Measurements from ENCODE around the gene AFP. TPM values are rescaled to one million over a fixed set of nuclear protein-coding genes. Genes with fewer than 3 reads are reported as not detected.

AFP gene
- total RNA-seq, 4 donors from 2014 or later: not detected

- Histone ChIP-seq H3K9me3 (no peaks in the 10 kb centered on the region), H3K27ac (no peak overlapping the region), H3K27me3 (no peaks in the 10 kb centered on the region), H3K4me3 (no peak overlapping the region), H3K4me1 (no peaks in the 10 kb centered on the region), H3K36me3 (no peaks in the 10 kb centered on the region)
- DNase-seq: no peak
- no peak for TF ChIP-seq CTCF (IDR thresholded peaks at IDR 0.05)
- TF ChIP-seq POLR2A (IDR thresholded peaks at IDR 0.05): no peak
Observed at GRCh38 chr4:73419106-73420038, 16.6 kb upstream of the AFP start.

DNA sequence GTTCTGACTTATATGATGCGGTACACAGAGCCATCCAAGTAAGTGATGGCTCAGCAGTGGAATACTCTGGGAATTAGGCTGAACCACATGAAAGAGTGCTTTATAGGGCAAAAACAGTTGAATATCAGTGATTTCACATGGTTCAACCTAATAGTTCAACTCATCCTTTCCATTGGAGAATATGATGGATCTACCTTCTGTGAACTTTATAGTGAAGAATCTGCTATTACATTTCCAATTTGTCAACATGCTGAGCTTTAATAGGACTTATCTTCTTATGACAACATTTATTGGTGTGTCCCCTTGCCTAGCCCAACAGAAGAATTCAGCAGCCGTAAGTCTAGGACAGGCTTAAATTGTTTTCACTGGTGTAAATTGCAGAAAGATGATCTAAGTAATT lies 15.4 kb upstream of the AFP start:
- no peaks in the 10 kb centered on the region for H3K36me3 ChIP-seq
- H3K4me3 ChIP-seq: no peak overlapping the region
- DNase-seq: no peak
- no peaks in the 10 kb centered on the region for H3K9me3 ChIP-seq
- no peak overlapping the region for H3K27ac ChIP-seq
- TF ChIP-seq CTCF (IDR thresholded peaks at IDR 0.05) (no peak), POLR2A (IDR thresholded peaks at IDR 0.05) (no peak)
- no peaks in the 10 kb centered on the region for H3K27me3 ChIP-seq
- no peaks in the 10 kb centered on the region for H3K4me1 ChIP-seq

DNA sequence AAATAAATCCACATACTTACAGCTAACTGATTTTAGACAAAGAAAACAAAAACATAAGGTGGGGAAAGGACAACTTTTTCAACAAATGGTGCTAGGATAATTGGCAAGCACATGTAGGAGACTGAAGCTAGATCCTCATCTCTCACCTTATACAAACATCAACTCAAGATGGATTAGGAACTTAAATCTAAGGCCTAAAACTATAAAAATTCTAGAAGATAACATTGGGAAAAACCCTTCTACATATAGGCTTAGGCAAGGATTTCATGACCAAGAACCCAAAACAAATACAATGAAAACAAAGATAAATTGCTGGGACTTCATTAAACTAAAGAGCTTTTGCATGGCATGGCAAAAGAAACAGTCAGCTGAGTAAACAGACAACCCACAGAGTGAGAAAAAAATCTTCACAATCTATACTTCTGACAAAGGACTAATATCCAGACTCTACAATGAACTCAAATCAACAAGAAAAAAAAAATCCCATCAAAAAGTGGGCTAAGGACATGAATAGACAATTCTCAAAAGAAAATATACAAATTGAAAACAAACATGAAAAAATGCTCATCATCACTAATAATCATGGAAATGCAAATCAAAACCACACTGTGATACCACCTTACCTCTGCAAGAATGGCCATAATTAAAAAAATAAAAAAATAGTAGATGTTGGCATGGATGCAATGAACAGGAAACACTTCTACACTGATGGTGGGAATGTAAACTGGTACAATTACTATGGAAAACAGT lies 14.1 kb upstream of the AFP start:
- H3K27me3 ChIP-seq: no peaks in the 10 kb centered on the region
- H3K4me1 ChIP-seq: no peaks in the 10 kb centered on the region
- H3K27ac ChIP-seq: no peak overlapping the region
- H3K9me3 ChIP-seq: no peaks in the 10 kb centered on the region
- no peak overlapping the region for H3K4me3 ChIP-seq
- H3K36me3 ChIP-seq: no peaks in the 10 kb centered on the region
- no peak for DNase-seq
- TF ChIP-seq CTCF (IDR thresholded peaks at IDR 0.05) (no peak), POLR2A (IDR thresholded peaks at IDR 0.05) (no peak)

- TF ChIP-seq POLR2A (IDR thresholded peaks at IDR 0.05): no peak
- no peak for TF ChIP-seq CTCF (IDR thresholded peaks at IDR 0.05)
- Histone ChIP-seq H3K9me3 (no peaks in the 10 kb centered on the region), H3K4me1 (no peaks in the 10 kb centered on the region), H3K27me3 (no peaks in the 10 kb centered on the region), H3K27ac (no peak overlapping the region), H3K4me3 (no peak overlapping the region), H3K36me3 (no peaks in the 10 kb centered on the region)
- DNase-seq: no peak
Observed at GRCh38 chr4:73422458-73422752, 13.6 kb upstream of the AFP start.

GRCh38 chr4:73423184-73423583 lies 12.8 kb upstream of the AFP start:
- Histone ChIP-seq H3K36me3 (no peaks in the 10 kb centered on the region), H3K4me1 (no peaks in the 10 kb centered on the region), H3K4me3 (no peak overlapping the region), H3K27me3 (no peaks in the 10 kb centered on the region), H3K9me3 (no peaks in the 10 kb centered on the region), H3K27ac (no peak overlapping the region)
- TF ChIP-seq CTCF (IDR thresholded peaks at IDR 0.05) (no peak), POLR2A (IDR thresholded peaks at IDR 0.05) (no peak)
- DNase-seq: no peak
